Panc1 (cell line): ENCODE measurements around the gene BANF2. TPM values are rescaled to one million over a fixed set of nuclear protein-coding genes. Genes with fewer than 3 reads are reported as not detected.

Source experiments
- ATAC-seq: fragments of 200-7000 bp; cut with Tn5 transposase; 2 replicates; pipeline ENCODE4 v1.9.1; 2020; ENCODE audit warnings: mild to moderate bottlenecking, moderate library complexity
- BruUV-seq: library from RNA; stranded (reverse); fragments of 400-500 nt; replicated peaks from 2 replicates; lab custom pipeline; 2021; lab: Mats Ljungman, UMichigan
- CTCF ChIA-PET: fragments of 300-600 bp; sonication (Branson Sonifier 250); formaldehyde crosslinking; loops from one replicate; lab custom pipeline; 2022; ENCODE audit warnings: antibody characterized with exemption; lab: Charles Lee
- POLR2A ChIA-PET: fragments of 300-600 bp; sonication (Branson Sonifier 250); formaldehyde crosslinking; loops from one replicate; lab custom pipeline; 2022; ENCODE audit warnings: antibody characterized with exemption; lab: Charles Lee
- DNase-seq: peaks from one replicate; pipeline ENCODE4 v3.0.0-alpha.2; 2010; ENCODE audit warnings: low read depth, low spot score
- H3K27ac ChIP-seq: 2 replicates; pipeline ENCODE4 v1.5.1; 2011; ENCODE audit warnings: mild to moderate bottlenecking, low read length, inconsistent platforms
- H3K27me3 ChIP-seq: fragments of 200-500 bp; sonication (Bioruptor generic); 2 replicates; pipeline ENCODE4 v1.6.0; 2014; ENCODE audit warnings: low read length, inconsistent platforms; ENCODE audit not compliant: control insufficient read depth, insufficient read depth
- H3K36me3 ChIP-seq: fragments of 200-500 bp; sonication (Bioruptor generic); 2 replicates; pipeline ENCODE4 v1.5.1; 2014; ENCODE audit warnings: inconsistent platforms, mild to moderate bottlenecking, low read length, moderate library complexity; ENCODE audit not compliant: control insufficient read depth, insufficient read depth
- H3K4me1 ChIP-seq: 2 replicates; pipeline ENCODE4 v1.5.1; 2011; ENCODE audit warnings: inconsistent platforms, mild to moderate bottlenecking, low read length, moderate library complexity; ENCODE audit not compliant: control insufficient read depth, insufficient read depth
- H3K4me3 ChIP-seq, 2 experiments: 2 replicates each; pipeline ENCODE4 v1.5.1; 2011 to 2012; ENCODE audit warnings: low read depth in 2 of 2, low read length in 2 of 2, mild to moderate bottlenecking in 2 of 2, inconsistent platforms in 1 of 2, moderate library complexity in 1 of 2
- H3K9me3 ChIP-seq: fragments of 200-500 bp; sonication (Bioruptor generic); 2 replicates; pipeline ENCODE4 v1.5.1; 2014; ENCODE audit warnings: low read depth, mild to moderate bottlenecking, inconsistent platforms, low read length, moderate library complexity; ENCODE audit not compliant: control insufficient read depth, insufficient read depth
- CTCF ChIP-seq: fragments of 450-650 bp; IDR thresholded peaks from 2 replicates; pipeline ENCODE4 v1.5.1; 2017; ENCODE audit warnings: mild to moderate bottlenecking
- POLR2AphosphoS5 ChIP-seq: IDR thresholded peaks from 2 replicates; pipeline ENCODE4 v1.6.1; 2012; ENCODE audit warnings: mild to moderate bottlenecking, low read depth, low read length, moderate library complexity
- REST ChIP-seq, 2 experiments: IDR thresholded peaks; 2 replicates each; pipeline ENCODE4 v1.6.1; 2011 to 2012; ENCODE audit warnings: low read depth in 2 of 2, control low read depth in 1 of 2, low read length in 1 of 2, mild to moderate bottlenecking in 1 of 2, moderate library complexity in 1 of 2; ENCODE audit not compliant: insufficient read depth in 1 of 2
- SIN3A ChIP-seq: IDR thresholded peaks from 2 replicates; pipeline ENCODE4 v1.6.1; 2012; ENCODE audit warnings: low read depth, mild to moderate bottlenecking, low read length, moderate library complexity, borderline replicate concordance; ENCODE audit not compliant: insufficient read depth
- TCF7L2 ChIP-seq: IDR thresholded peaks from 2 replicates; pipeline ENCODE4 v1.6.1; 2011; ENCODE audit warnings: mild to moderate bottlenecking, low read depth, low read length, inconsistent platforms
- in situ Hi-C: cut with HindIII; loops from 2 replicates; pipeline ENCODE4 v1.10.0; 2016; ENCODE audit warnings: low sequenced_read_pairs, low pct_unique_long_range_greater_than_20kb
- intact Hi-C: fragments of 100-400 bp; cut with micrococcal nuclease; formaldehyde crosslinking; loops from one replicate; pipeline ENCODE4 v1.10.0; 2022; ENCODE audit not compliant: unreplicated experiment
- total RNA-seq: library from RNA; stranded (reverse); gene quantifications from one replicate; pipeline ENCODE4 v1.2.1, GENCODE V29; 2021; ENCODE audit not compliant: unreplicated experiment

BANF2 gene
- total RNA-seq, 1 experiment from 2014 or later: not detected

GRCh38 chr20:17766226-17766625 is 66.5 kb downstream of the BANF2 start:
- Histone ChIP-seq H3K27me3 (no peaks in the 10 kb centered on the region), H3K36me3 (no peaks in the 10 kb centered on the region), H3K4me3 (no peak overlapping the region), H3K27ac (no peak overlapping the region), H3K9me3 (no peaks in the 10 kb centered on the region), H3K4me1 (no peaks in the 10 kb centered on the region)
- no peak for DNase-seq
- TF ChIP-seq REST (IDR thresholded peaks at IDR 0.05; ENCODE audit: insufficient read depth in 1 of 2, low read depth in 2 of 2, low read length in 1 of 2) (no peak), POLR2AphosphoS5 (no peak), SIN3A (no peak), CTCF (no peak), TCF7L2 (no peak)
- ChIA-PET CTCF (no interaction called here), POLR2A (no interaction called here)
- no peak for ATAC-seq
- BruUV-seq: no TSS peak
- intact Hi-C loops: loop anchor here (10.0 kb wide), 1 partner anchor 61 kb away; no protein-coding TSS in a partner anchor
- in situ Hi-C loops: no loop called here

GRCh38 chr20:17767624-17768023 is 67.9 kb downstream of the BANF2 start:
- Histone ChIP-seq H3K36me3 (no peaks in the 10 kb centered on the region), H3K4me3 (no peak overlapping the region), H3K27me3 (no peaks in the 10 kb centered on the region), H3K27ac (no peak overlapping the region), H3K4me1 (no peaks in the 10 kb centered on the region), H3K9me3 (no peaks in the 10 kb centered on the region)
- CTCF ChIA-PET: no interaction called here
- intact Hi-C loops: loop anchor here (10.0 kb wide), 1 partner anchor 63 kb away; no protein-coding TSS in a partner anchor
- DNase-seq (no peak), ATAC-seq (no peak)
- POLR2A ChIA-PET: no interaction called here
- in situ Hi-C loops: no loop called here
- no TSS peak for BruUV-seq
- no peak for TF ChIP-seq REST (IDR thresholded peaks at IDR 0.05; ENCODE audit: insufficient read depth in 1 of 2, low read depth in 2 of 2, low read length in 1 of 2)
- TF ChIP-seq SIN3A: no peak
- no peak for TF ChIP-seq TCF7L2
- no peak for TF ChIP-seq CTCF
- TF ChIP-seq POLR2AphosphoS5: no peak
